ENCODE data around the gene KIRREL1.

KIRREL1 gene

DNA sequence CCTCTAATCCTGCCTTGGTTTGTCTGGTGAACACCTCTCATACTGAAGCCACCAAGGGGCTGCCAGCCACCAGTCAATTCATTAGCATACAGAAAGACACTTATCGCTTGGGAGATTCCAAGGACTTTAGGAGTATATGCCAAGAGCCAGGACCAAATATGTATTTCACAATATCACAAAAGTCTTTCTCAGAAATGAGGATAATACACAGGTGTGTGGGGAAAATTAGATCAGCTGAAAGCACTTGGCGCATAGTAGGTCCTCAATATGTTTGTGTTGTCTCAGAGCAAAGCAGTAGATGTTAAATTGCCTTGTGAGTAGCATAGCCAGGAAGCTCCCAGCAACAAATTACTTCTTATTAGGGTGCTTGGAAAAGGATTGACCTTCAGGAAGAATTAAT lies 34.1 kb downstream of the KIRREL1 start:
- TF ChIP-seq CTCF (IDR thresholded peaks at IDR 0.05), result no peak
- Histone ChIP-seq H3K27ac (peak overlapping the region; percentile 90 to 94), H3K4me3 (no peak overlapping the region), H3K27me3 (no peaks in the 10 kb centered on the region), H3K4me1 (peaks cover 6 to 81% (median 44%) of the 10 kb centered on the region in 4 donors), H3K9me3 (no peaks in the 10 kb centered on the region), H3K36me3 (peaks cover 0 to 8% (median 7%) of the 10 kb centered on the region in 3 donors)
- intact Hi-C loops (cut with DNase I; ENCODE audit: low total_unique reads), result no loop called here
- DNase-seq, result no peak

GRCh38 chr1:158028969-158029368 lies 35.5 kb downstream of the KIRREL1 start:
- Histone ChIP-seq H3K27me3 (no peaks in the 10 kb centered on the region), H3K36me3 (peaks cover 0 to 14% (median 8%) of the 10 kb centered on the region in 3 donors), H3K4me3 (no peak overlapping the region), H3K4me1 (peaks cover 6 to 66% (median 33%) of the 10 kb centered on the region in 4 donors), H3K27ac (no peak overlapping the region), H3K9me3 (no peaks in the 10 kb centered on the region)
- intact Hi-C loops (cut with DNase I; ENCODE audit: low total_unique reads), result no loop called here
- TF ChIP-seq CTCF (IDR thresholded peaks at IDR 0.05), result no peak
- no peak for DNase-seq

DNA sequence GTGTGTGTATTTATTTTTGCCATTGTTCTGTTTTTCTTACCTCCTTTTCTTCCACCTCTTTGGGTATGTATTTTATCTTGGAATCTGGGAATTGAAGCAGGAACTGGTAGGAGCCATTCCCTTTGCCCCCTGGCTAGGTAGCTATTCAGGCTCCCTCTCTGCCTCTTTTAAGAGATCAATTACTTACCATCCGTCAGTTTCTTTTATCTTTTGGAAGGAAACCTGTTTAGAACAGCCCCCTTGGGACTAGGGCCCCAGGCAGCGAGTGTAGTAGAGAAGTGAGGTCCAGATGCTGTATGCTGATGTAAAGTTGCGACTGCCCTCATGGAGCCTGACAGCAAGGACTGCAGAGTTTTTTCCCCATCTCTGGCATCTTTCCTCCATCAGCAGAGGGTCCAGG lies 41.6 kb downstream of the KIRREL1 start:
- peaks cover 0 to 14% (median 8%) of the 10 kb centered on the region in 3 donors for H3K36me3 ChIP-seq
- intact Hi-C loops (cut with DNase I; ENCODE audit: low total_unique reads), result loop anchor here (5.0 kb wide), 1 partner anchor 52 kb away; no protein-coding TSS in a partner anchor
- no peaks in the 10 kb centered on the region for H3K27me3 ChIP-seq
- H3K4me1 ChIP-seq, result peaks cover 0 to 60% (median 42%) of the 10 kb centered on the region in 4 donors
- H3K9me3 ChIP-seq, result no peaks in the 10 kb centered on the region
- TF ChIP-seq CTCF (IDR thresholded peaks at IDR 0.05), result no peak
- H3K4me3 ChIP-seq, result no peak overlapping the region
- H3K27ac ChIP-seq, result peak overlapping the region; percentile 32 to 40
- no peak for DNase-seq

- Histone ChIP-seq H3K27me3 (no peaks in the 10 kb centered on the region), H3K36me3 (peaks cover 0 to 13% (median 4%) of the 10 kb centered on the region in 3 donors), H3K9me3 (no peaks in the 10 kb centered on the region), H3K27ac (peak overlapping the region in 1 of 2 donors; percentile 32), H3K4me1 (peaks cover 0 to 61% (median 43%) of the 10 kb centered on the region in 4 donors), H3K4me3 (no peak overlapping the region)
- TF ChIP-seq CTCF (IDR thresholded peaks at IDR 0.05), result peak; percentile 69 to 73
- intact Hi-C loops (cut with DNase I; ENCODE audit: low total_unique reads), result loop anchor here (2.0 to 5.0 kb wide), 2 partner anchors 43 to 51 kb away; partner anchors contain the start of gene KIRREL1
- no peak for DNase-seq
Observed at GRCh38 chr1:158035976-158036583, 42.6 kb downstream of the KIRREL1 start.

GRCh38 chr1:158037008-158037865 lies 43.8 kb downstream of the KIRREL1 start:
- Histone ChIP-seq H3K9me3 (no peaks in the 10 kb centered on the region), H3K27me3 (no peaks in the 10 kb centered on the region), H3K4me1 (peaks cover 0 to 70% (median 43%) of the 10 kb centered on the region in 4 donors), H3K4me3 (no peak overlapping the region), H3K36me3 (peaks cover 0 to 7% (median 0%) of the 10 kb centered on the region in 3 donors), H3K27ac (peak overlapping the region; percentile 1 to 13)
- DNase-seq, result no peak
- TF ChIP-seq CTCF (IDR thresholded peaks at IDR 0.05), result no peak
- intact Hi-C loops (cut with DNase I; ENCODE audit: low total_unique reads), result loop anchor here (2.0 to 5.0 kb wide), 2 partner anchors 44 to 50 kb away; partner anchors contain the start of gene KIRREL1
